ENCODE data around the gene FAM117A. TPM values are rescaled to one million over a fixed set of nuclear protein-coding genes. Genes with fewer than 3 reads are reported as not detected.

Gene FAM117A
- total and polyA plus RNA-seq, 10 of the 15 experiments (the other 5 are each of a cell fraction or from before 2014, with no cell fraction given) = 2.1 to 29.6 (median 20.0) TPM

- ATAC-seq (peak; percentile 17; the same call in 1 of the 3 replicates), FAIRE-seq (no peak), DNase-seq (ENCODE audit: low read depth, low spot score) (no peak)
- 4% methylated on average over 12 of the region's 12 CpGs for WGBS (ENCODE audit: insufficient coverage, insufficient replicate concordance, low lambda C conversion rate, missing lambda C conversion rate)
- in situ Hi-C loops (cut with MboI) = loop anchor here (5.0 to 10.0 kb wide), 2 partner anchors 80 to 288 kb away; partner anchors contain the start of genes DLX3 and KAT7
- intact Hi-C loops (cut with micrococcal nuclease; ENCODE audit: unreplicated experiment) = loop anchor here (5.0 to 10.0 kb wide), 3 partner anchors 55 to 288 kb away; partner anchors contain the start of genes DLX3 and FAM117A
- peak overlapping the region; percentile 94 for H2AFZ ChIP-seq (ENCODE audit: control insufficient read depth, low read depth, low read length)
- TF ChIP-seq JUND (IDR thresholded peaks at IDR 0.05; ENCODE audit: low read depth, low read length) (no peak), CEBPB (IDR thresholded peaks at IDR 0.05; ENCODE audit: borderline replicate concordance in 1 of 2, low read depth in 2 of 2, low read length in 2 of 2) (no peak), CBX3 (IDR thresholded peaks at IDR 0.05; ENCODE audit: borderline replicate concordance, low read depth) (no peak), POU2F2 (IDR thresholded peaks at IDR 0.05; ENCODE audit: borderline replicate concordance, low read depth, low read length) (no peak)
- TF ChIP-seq, protein P1, sequence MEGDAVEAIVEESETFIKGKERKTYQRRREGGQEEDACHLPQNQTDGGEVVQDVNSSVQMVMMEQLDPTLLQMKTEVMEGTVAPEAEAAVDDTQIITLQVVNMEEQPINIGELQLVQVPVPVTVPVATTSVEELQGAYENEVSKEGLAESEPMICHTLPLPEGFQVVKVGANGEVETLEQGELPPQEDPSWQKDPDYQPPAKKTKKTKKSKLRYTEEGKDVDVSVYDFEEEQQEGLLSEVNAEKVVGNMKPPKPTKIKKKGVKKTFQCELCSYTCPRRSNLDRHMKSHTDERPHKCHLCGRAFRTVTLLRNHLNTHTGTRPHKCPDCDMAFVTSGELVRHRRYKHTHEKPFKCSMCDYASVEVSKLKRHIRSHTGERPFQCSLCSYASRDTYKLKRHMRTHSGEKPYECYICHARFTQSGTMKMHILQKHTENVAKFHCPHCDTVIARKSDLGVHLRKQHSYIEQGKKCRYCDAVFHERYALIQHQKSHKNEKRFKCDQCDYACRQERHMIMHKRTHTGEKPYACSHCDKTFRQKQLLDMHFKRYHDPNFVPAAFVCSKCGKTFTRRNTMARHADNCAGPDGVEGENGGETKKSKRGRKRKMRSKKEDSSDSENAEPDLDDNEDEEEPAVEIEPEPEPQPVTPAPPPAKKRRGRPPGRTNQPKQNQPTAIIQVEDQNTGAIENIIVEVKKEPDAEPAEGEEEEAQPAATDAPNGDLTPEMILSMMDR (IDR thresholded peaks at IDR 0.05 in 2 of 3, conservative IDR thresholded peaks at IDR 0.05 in 1 of 3; ENCODE audit: control insufficient read depth in 2 of 3, extremely low read depth in 1 of 3, insufficient read depth in 1 of 3, low read depth in 3 of 3, low read length in 3 of 3) = peak in 2 of 3 experiments; percentile 12 to 22; a peak in 2 of 6 replicates
- peaks cover 8 to 13% of the 10 kb centered on the region in 2 experiments; a peak in 3 of 4 replicates for H3K36me3 ChIP-seq (ENCODE audit: control insufficient read depth in 2 of 2, insufficient read depth in 2 of 2, low read length in 1 of 2)
- H3K79me2 ChIP-seq (ENCODE audit: control insufficient read depth, insufficient read depth, low read length) = peaks cover 12% of the 10 kb centered on the region
- H3K27me3 ChIP-seq (replicated peaks in 1 of 2; ENCODE audit: control insufficient read depth in 2 of 2, insufficient read depth in 2 of 2, low read length in 1 of 2) = no peaks in the 10 kb centered on the region
- no peaks in the 10 kb centered on the region for H3K9me3 ChIP-seq (replicated peaks; ENCODE audit: control insufficient read depth, insufficient read depth, low read length)
- H3K27ac ChIP-seq (ENCODE audit: control insufficient read depth, insufficient read depth) = peak overlapping the region; percentile 98
- peak overlapping the region; percentile 95 for H3K9ac ChIP-seq (ENCODE audit: control insufficient read depth, insufficient read depth, low read length)
- no peaks in the 10 kb centered on the region for H4K20me1 ChIP-seq (ENCODE audit: control insufficient read depth, insufficient read depth)
- H3K4me1 ChIP-seq (ENCODE audit: control insufficient read depth, insufficient read depth, low read length) = 0 out of 2 replicates have a peak, but pooled peaks cover 3% of the 10 kb centered on the region
- H3K4me3 ChIP-seq = peak overlapping the region; percentile 91
- ChIA-PET POLR2A (interaction anchor here (0.9 to 2.6 kb wide), 8 partner anchors 9 to 81 kb away, joined by 3 to 12 read pairs (median 5); partner anchors contain the start of genes FAM117A and KAT7), RAD21 (ENCODE audit: unreplicated experiment) (interaction anchor here (0.6 to 3.0 kb wide), 16 partner anchors 9 to 150 kb away, joined by 3 to 26 read pairs (median 5); partner anchors contain the start of genes FAM117A and KAT7), SMC1A (ENCODE audit: uncharacterized antibody, unreplicated experiment) (interaction anchor here (0.8 to 4.3 kb wide), 14 partner anchors 11 to 141 kb away, joined by 3 to 38 read pairs (median 17); partner anchors contain the start of genes FAM117A and KAT7), CTCF (interaction anchor here (0.6 to 5.6 kb wide), 22 partner anchors 10 to 297 kb away, joined by 3 to 71 read pairs (median 8); partner anchors contain the start of genes FAM117A, KAT7 and PHB1)
- no TSS peak for BruUV-seq (replicated peaks)
- H3K4me2 ChIP-seq (ENCODE audit: control insufficient read depth, insufficient read depth) = peak overlapping the region; percentile 75
These were observed 56.7 kb downstream of the FAM117A start for GRCh38 chr17:49707246-49707607.

All from GM12878 (cell line).